ENCODE data around the gene LRRC10B.

Gene LRRC10B

GRCh38 chr11:61546663-61547062 lies 38.1 kb downstream of the LRRC10B start:
- DNase-seq (ENCODE audit: low read depth in 3 of 3): no peak

GRCh38 chr11:61547246-61547645 lies 38.7 kb downstream of the LRRC10B start:
- no peak for DNase-seq (ENCODE audit: low read depth in 3 of 3)

GRCh38 chr11:61549177-61549576 lies 40.6 kb downstream of the LRRC10B start:
- DNase-seq (ENCODE audit: low read depth in 3 of 3): no peak

GRCh38 chr11:61549662-61550568 lies 41.4 kb downstream of the LRRC10B start:
- no peak for DNase-seq (ENCODE audit: low read depth in 3 of 3)

- DNase-seq (ENCODE audit: low read depth in 3 of 3): no peak
Measured at GRCh38 chr11:61550665-61551227, 42.2 kb downstream of the LRRC10B start.

GRCh38 chr11:61551634-61552033 lies 43.1 kb downstream of the LRRC10B start:
- no peak for DNase-seq (ENCODE audit: low read depth in 3 of 3)

GRCh38 chr11:61552108-61552635 lies 43.6 kb downstream of the LRRC10B start:
- no peak for DNase-seq (ENCODE audit: low read depth in 3 of 3)

GRCh38 chr11:61553373-61554171 lies 45.0 kb downstream of the LRRC10B start:
- DNase-seq (ENCODE audit: low read depth in 3 of 3): no peak

GRCh38 chr11:61554172-61554988 lies 45.8 kb downstream of the LRRC10B start:
- DNase-seq (ENCODE audit: low read depth in 3 of 3): peak in 2 of 3 experiments; percentile 46 to 59

GRCh38 chr11:61555051-61555969 lies 46.8 kb downstream of the LRRC10B start:
- no peak for DNase-seq (ENCODE audit: low read depth in 3 of 3)

- DNase-seq (ENCODE audit: low read depth in 3 of 3): no peak
Measured at GRCh38 chr11:61555978-61556377, 47.4 kb downstream of the LRRC10B start.

GRCh38 chr11:61556621-61557020 lies 48.1 kb downstream of the LRRC10B start:
- no peak for DNase-seq (ENCODE audit: low read depth in 3 of 3)
